ENCODE measurements around the gene TNFRSF1B.

DNA sequence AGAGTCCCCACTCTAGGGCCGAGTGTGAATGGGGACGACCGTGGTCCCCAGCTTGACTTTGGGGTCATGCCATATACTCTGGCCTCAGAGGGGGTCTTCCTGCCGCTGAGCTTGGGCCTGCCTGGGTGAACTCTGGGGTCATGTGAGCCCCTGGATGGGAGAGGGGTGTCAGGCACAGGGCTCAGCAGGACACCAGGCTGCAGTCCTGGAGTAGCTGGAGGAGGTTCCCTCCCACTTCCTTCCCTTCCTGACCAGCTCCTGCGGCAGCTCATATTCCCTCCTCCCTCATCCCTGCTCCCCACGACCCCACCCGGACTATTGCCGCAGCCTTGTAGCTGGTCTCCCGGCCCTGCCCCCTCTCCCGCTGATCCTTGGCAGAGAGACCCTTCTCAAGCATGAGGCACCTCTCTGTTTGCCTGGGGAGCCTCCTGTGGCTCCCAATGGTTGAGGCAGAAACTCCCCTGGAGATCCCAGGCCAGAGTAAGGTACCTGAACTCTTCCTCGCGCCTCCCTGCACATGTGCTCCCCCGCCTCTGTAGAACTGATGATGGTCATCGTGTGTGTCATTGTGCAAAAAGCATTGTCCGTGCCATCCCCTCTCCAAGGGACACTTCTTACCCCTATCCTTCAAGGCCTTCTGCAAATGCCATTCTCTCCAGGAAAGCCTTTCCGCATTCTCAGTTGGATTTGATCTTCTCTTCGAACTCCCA, 1.8 kb downstream of the TNFRSF1B start:
- TF ChIP-seq FOXA1 (IDR thresholded peaks at IDR 0.05) = no peak
- TF ChIP-seq TARDBP (IDR thresholded peaks at IDR 0.05) = no peak
- TF ChIP-seq FOXM1 (IDR thresholded peaks at IDR 0.05; ENCODE audit: borderline replicate concordance) = no peak
- no peak for TF ChIP-seq FOXK2 (IDR thresholded peaks at IDR 0.05)
- TF ChIP-seq PKNOX1 (IDR thresholded peaks at IDR 0.05) = no peak
- no peak for TF ChIP-seq HDGF (IDR thresholded peaks at IDR 0.05; ENCODE audit: borderline replicate concordance)
- TF ChIP-seq CTBP1 (IDR thresholded peaks at IDR 0.05; ENCODE audit: borderline replicate concordance) = no peak
- no peak for TF ChIP-seq ARNT (IDR thresholded peaks at IDR 0.05)
- TF ChIP-seq NFRKB (IDR thresholded peaks at IDR 0.05) = no peak
- TF ChIP-seq ZNF384 (IDR thresholded peaks at IDR 0.05) = no peak
- no peak for TF ChIP-seq BHLHE40 (IDR thresholded peaks at IDR 0.05; ENCODE audit: borderline replicate concordance)
- TF ChIP-seq L3MBTL2 (conservative IDR thresholded peaks at IDR 0.05) = no peak
